C1 segment of cervical spinal cord (tissue), 14 donors: ENCODE data around the gene IZUMO4.
"Not testable (repeated sequence)": the region's sequence is repeated elsewhere in the genome, so short reads cannot be mapped to it uniquely, and the experiment has no call there.

Experiments
- DNase-seq, 14 donors: peaks; one replicate each; lab custom pipeline; 2025; lab: John Stamatoyannopoulos, UW

IZUMO4 gene

GRCh38 chr19:2080336-2080988 is 16.3 kb upstream of the IZUMO4 start:
- DNase-seq = no peak

GRCh38 chr19:2081873-2082810 is 14.6 kb upstream of the IZUMO4 start:
- DNase-seq = peak in 1 of 14 donors; percentile 8

- DNase-seq = no peak
Observed at GRCh38 chr19:2083174-2083854, 13.4 kb upstream of the IZUMO4 start.

GRCh38 chr19:2084993-2085720 is 11.6 kb upstream of the IZUMO4 start:
- peak in 4 of 14 donors; percentile 4 to 44 (median 18) for DNase-seq

GRCh38 chr19:2086695-2087620 is 9.8 kb upstream of the IZUMO4 start:
- DNase-seq = not testable (repeated sequence)

GRCh38 chr19:2087621-2088100 is 9.1 kb upstream of the IZUMO4 start:
- no peak for DNase-seq

- DNase-seq = no peak
Observed at GRCh38 chr19:2089001-2089711, 7.6 kb upstream of the IZUMO4 start.

GRCh38 chr19:2089727-2090053 is 7.0 kb upstream of the IZUMO4 start:
- DNase-seq = no peak

GRCh38 chr19:2091926-2092525 is 4.7 kb upstream of the IZUMO4 start:
- DNase-seq = not testable (repeated sequence)

GRCh38 chr19:2096034-2096479 is 658 bp upstream of the IZUMO4 start, which contains the start of gene MOB3A:
Gene MOB3A, minus strand, starts transcription at chr19:2096326. Its CDS starts 17,766 bp downstream, at chr19:2078560.
- DNase-seq = peak in 11 of 14 donors; percentile 77 to 99 (median 98)

GRCh38 chr19:2097203-2097885 is 629 bp downstream of the IZUMO4 start:
- DNase-seq = no peak

GRCh38 chr19:2097886-2098327 is 1.2 kb downstream of the IZUMO4 start:
- no peak for DNase-seq

GRCh38 chr19:2099054-2099501 is 2.4 kb downstream of the IZUMO4 start:
- no peak for DNase-seq

- DNase-seq = no peak
Observed at GRCh38 chr19:2099937-2100718, 3.4 kb downstream of the IZUMO4 start.

GRCh38 chr19:2100719-2101061 is 4.0 kb downstream of the IZUMO4 start:
- DNase-seq = no peak

- peak in 9 of 14 donors; percentile 5 to 74 (median 30) for DNase-seq
Observed at GRCh38 chr19:2101417-2102335, 5.0 kb downstream of the IZUMO4 start.
